GM12878 (cell line): ENCODE results near the gene ZC3H6. TPM values are rescaled to one million over a fixed set of nuclear protein-coding genes. Genes with fewer than 3 reads are reported as not detected.

Experiments used
- BHLHE40 ChIP-seq, 2 experiments: fragments of 450-650 bp in 1 of 2; IDR thresholded peaks; 2 replicates each; pipeline ENCODE4 v1.6.1; 2011 to 2017; ENCODE audit warnings: low read depth in 2 of 2, borderline replicate concordance in 1 of 2, improper control_type of control experiment in 1 of 2, low read length in 1 of 2, mild to moderate bottlenecking in 1 of 2
- CBX5 ChIP-seq: sonication (generic); IDR thresholded peaks from 2 replicates; pipeline ENCODE4 v1.6.1; 2016; ENCODE audit warnings: low read depth, moderate library complexity, mild to moderate bottlenecking, inconsistent platforms
- CREM ChIP-seq: IDR thresholded peaks from 2 replicates; pipeline ENCODE4 v1.6.1; 2014; ENCODE audit warnings: antibody characterized with exemption, low read depth
- FOXK2 ChIP-seq: fragments of 450-650 bp; IDR thresholded peaks from 2 replicates; pipeline ENCODE4 v1.6.1; 2017; ENCODE audit warnings: mild to moderate bottlenecking, moderate library complexity
- KAT2A ChIP-seq: conservative IDR thresholded peaks from 2 replicates; pipeline ENCODE4 v1.6.1; 2011; ENCODE audit warnings: low read depth, low read length; ENCODE audit not compliant: control insufficient read depth
- MEF2B ChIP-seq: fragments of 450-650 bp; IDR thresholded peaks from 2 replicates; pipeline ENCODE4 v1.6.1; 2018; ENCODE audit warnings: mild to moderate bottlenecking, moderate library complexity; ENCODE audit not compliant: partially characterized antibody, poor library complexity, severe bottlenecking
- MYC ChIP-seq: IDR thresholded peaks from 2 replicates; pipeline ENCODE4 v1.6.1; 2011; ENCODE audit warnings: mild to moderate bottlenecking, low read length, moderate library complexity, inconsistent platforms; ENCODE audit not compliant: insufficient read depth, insufficient replicate concordance, insufficient read length, severe bottlenecking
- NFYA ChIP-seq: IDR thresholded peaks from 2 replicates; pipeline ENCODE4 v1.6.1; 2011; ENCODE audit warnings: low read depth, mild to moderate bottlenecking, low read length, improper control_type of control experiment, borderline replicate concordance
- SIN3A ChIP-seq: IDR thresholded peaks from 2 replicates; pipeline ENCODE4 v1.6.1; 2012; ENCODE audit warnings: low read depth, low read length, improper control_type of control experiment
- SMAD1 ChIP-seq: fragments of 450-650 bp; IDR thresholded peaks from 2 replicates; pipeline ENCODE4 v1.6.1; 2018; ENCODE audit warnings: mild to moderate bottlenecking, low read depth; ENCODE audit not compliant: partially characterized antibody
- SUZ12 ChIP-seq: fragments of 200-600 bp; sonication (generic); IDR thresholded peaks from one replicate; pipeline ENCODE4 v1.6.1; 2018; ENCODE audit warnings: antibody characterized with exemption, mild to moderate bottlenecking; ENCODE audit not compliant: unreplicated experiment
- ZNF207 ChIP-seq: fragments of 450-650 bp; IDR thresholded peaks from 2 replicates; pipeline ENCODE4 v1.6.1; 2014; ENCODE audit warnings: antibody characterized with exemption, mild to moderate bottlenecking, borderline replicate concordance
- ZSCAN29 ChIP-seq: fragments of 450-650 bp; IDR thresholded peaks from 2 replicates; pipeline ENCODE4 v1.6.1; 2017; ENCODE audit warnings: mild to moderate bottlenecking, moderate library complexity
- polyA plus RNA-seq, 11 experiments: library from polyadenylated mRNA; depleted of rRNA in 4 of 11; unstranded in 6 of 11; stranded (reverse) in 5 of 11; fragments of >200 nt; fragmentation: Nextera tagmentation in 4 of 11; fragmentation: Illumina TruSeq in 1 of 11; extraction: Ambion mirVana in 4 of 11; extraction: Trizol in 1 of 11; gene quantifications; 1 replicate in 1 of 11; 2 replicates in 10 of 11; pipeline versions ENCODE4 v1.2.1 to v1.2.3, GENCODE V29; 2011 to 2016; ENCODE audit warnings: inconsistent platforms in 2 of 11, missing spikeins in 2 of 11, low read depth in 1 of 11
- total RNA-seq, 4 experiments: library from RNA; depleted of rRNA in 3 of 4; stranded (reverse); fragments of >200 nt in 3 of 4; fragmentation: Illumina TruSeq in 1 of 4; extraction: Trizol in 1 of 4; gene quantifications; 2 replicates each; pipeline versions ENCODE4 v1.2.1 to v1.2.3, GENCODE V29; 2013 to 2021
- TF ChIP-seq, protein P1 (sequence below): fragments of 450-650 bp; IDR thresholded peaks from 2 replicates; pipeline ENCODE4 v1.6.1; 2017; ENCODE audit warnings: antibody characterized with exemption, mild to moderate bottlenecking, moderate library complexity
- TF ChIP-seq, protein P2 (sequence below): fragments of 450-650 bp; IDR thresholded peaks from 2 replicates; pipeline ENCODE4 v1.6.1; 2017; ENCODE audit warnings: mild to moderate bottlenecking, moderate library complexity
- TF ChIP-seq, protein P3 (sequence below): fragments of 450-650 bp; IDR thresholded peaks from 2 replicates; pipeline ENCODE4 v1.6.1; 2018; ENCODE audit warnings: mild to moderate bottlenecking, low read depth, moderate library complexity; ENCODE audit not compliant: partially characterized antibody
- TF ChIP-seq, protein P4 (sequence below): IDR thresholded peaks from 2 replicates; pipeline ENCODE4 v1.6.1; 2011; ENCODE audit warnings: borderline replicate concordance, low read depth, mild to moderate bottlenecking, moderate library complexity, mixed read lengths, low read length; ENCODE audit not compliant: insufficient read depth; ENCODE audit errors: extremely low read length

ZC3H6 gene
- total and polyA plus RNA-seq, 10 of the 15 experiments (the other 5 are each of a cell fraction or from before 2014, with no cell fraction given), result 0.53 to 4.7 (median 1.9) TPM

DNA sequence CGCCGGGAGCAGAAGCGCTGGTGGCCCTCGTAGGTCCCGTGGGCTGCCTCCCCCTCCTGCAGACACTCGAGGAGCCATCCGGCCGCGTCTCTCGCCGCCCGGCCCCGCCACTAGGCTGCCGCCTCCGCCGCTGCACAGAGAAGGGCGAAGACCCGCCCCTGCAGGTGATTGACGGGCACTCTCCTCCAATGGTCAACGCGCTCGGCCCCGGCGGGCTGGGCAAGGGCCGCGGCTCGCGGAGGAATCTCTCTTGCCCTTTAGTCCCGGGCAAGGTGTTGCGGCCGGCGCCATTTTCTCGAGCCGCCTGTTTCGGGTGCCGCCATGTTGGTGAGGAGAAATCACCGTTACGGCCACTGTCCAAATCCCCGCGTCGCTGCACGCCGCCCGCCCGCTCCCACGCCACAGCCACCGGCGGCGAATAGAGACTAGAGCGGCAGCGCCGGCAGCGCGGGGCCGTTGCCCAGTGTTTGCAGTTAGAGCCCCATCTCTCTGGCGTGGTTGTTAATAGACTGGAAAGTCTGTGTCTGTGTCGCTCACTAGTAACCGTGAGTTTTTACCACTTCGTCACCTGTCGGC, at the start of gene ZC3H6 (continued):
- TF ChIP-seq, protein P1, sequence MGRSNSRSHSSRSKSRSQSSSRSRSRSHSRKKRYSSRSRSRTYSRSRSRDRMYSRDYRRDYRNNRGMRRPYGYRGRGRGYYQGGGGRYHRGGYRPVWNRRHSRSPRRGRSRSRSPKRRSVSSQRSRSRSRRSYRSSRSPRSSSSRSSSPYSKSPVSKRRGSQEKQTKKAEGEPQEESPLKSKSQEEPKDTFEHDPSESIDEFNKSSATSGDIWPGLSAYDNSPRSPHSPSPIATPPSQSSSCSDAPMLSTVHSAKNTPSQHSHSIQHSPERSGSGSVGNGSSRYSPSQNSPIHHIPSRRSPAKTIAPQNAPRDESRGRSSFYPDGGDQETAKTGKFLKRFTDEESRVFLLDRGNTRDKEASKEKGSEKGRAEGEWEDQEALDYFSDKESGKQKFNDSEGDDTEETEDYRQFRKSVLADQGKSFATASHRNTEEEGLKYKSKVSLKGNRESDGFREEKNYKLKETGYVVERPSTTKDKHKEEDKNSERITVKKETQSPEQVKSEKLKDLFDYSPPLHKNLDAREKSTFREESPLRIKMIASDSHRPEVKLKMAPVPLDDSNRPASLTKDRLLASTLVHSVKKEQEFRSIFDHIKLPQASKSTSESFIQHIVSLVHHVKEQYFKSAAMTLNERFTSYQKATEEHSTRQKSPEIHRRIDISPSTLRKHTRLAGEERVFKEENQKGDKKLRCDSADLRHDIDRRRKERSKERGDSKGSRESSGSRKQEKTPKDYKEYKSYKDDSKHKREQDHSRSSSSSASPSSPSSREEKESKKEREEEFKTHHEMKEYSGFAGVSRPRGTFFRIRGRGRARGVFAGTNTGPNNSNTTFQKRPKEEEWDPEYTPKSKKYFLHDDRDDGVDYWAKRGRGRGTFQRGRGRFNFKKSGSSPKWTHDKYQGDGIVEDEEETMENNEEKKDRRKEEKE, result no peak
- peak; percentile 81 for TF ChIP-seq CREM
- TF ChIP-seq KAT2A, result no peak
- TF ChIP-seq MEF2B, result peak; percentile 68
- TF ChIP-seq, protein P2, sequence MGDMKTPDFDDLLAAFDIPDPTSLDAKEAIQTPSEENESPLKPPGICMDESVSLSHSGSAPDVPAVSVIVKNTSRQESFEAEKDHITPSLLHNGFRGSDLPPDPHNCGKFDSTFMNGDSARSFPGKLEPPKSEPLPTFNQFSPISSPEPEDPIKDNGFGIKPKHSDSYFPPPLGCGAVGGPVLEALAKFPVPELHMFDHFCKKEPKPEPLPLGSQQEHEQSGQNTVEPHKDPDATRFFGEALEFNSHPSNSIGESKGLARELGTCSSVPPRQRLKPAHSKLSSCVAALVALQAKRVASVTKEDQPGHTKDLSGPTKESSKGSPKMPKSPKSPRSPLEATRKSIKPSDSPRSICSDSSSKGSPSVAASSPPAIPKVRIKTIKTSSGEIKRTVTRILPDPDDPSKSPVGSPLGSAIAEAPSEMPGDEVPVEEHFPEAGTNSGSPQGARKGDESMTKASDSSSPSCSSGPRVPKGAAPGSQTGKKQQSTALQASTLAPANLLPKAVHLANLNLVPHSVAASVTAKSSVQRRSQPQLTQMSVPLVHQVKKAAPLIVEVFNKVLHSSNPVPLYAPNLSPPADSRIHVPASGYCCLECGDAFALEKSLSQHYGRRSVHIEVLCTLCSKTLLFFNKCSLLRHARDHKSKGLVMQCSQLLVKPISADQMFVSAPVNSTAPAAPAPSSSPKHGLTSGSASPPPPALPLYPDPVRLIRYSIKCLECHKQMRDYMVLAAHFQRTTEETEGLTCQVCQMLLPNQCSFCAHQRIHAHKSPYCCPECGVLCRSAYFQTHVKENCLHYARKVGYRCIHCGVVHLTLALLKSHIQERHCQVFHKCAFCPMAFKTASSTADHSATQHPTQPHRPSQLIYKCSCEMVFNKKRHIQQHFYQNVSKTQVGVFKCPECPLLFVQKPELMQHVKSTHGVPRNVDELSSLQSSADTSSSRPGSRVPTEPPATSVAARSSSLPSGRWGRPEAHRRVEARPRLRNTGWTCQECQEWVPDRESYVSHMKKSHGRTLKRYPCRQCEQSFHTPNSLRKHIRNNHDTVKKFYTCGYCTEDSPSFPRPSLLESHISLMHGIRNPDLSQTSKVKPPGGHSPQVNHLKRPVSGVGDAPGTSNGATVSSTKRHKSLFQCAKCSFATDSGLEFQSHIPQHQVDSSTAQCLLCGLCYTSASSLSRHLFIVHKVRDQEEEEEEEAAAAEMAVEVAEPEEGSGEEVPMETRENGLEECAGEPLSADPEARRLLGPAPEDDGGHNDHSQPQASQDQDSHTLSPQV, result 0 out of 2 replicates have a peak, but pooled peaks have one; percentile 56
- peak; percentile 64; the same call in 1 of the 2 replicates for TF ChIP-seq SIN3A
- peak; percentile 71 for TF ChIP-seq FOXK2
- no peak for TF ChIP-seq SMAD1
- peak; percentile 88; the same call in 1 of the 2 replicates for TF ChIP-seq CBX5
- TF ChIP-seq, protein P3, sequence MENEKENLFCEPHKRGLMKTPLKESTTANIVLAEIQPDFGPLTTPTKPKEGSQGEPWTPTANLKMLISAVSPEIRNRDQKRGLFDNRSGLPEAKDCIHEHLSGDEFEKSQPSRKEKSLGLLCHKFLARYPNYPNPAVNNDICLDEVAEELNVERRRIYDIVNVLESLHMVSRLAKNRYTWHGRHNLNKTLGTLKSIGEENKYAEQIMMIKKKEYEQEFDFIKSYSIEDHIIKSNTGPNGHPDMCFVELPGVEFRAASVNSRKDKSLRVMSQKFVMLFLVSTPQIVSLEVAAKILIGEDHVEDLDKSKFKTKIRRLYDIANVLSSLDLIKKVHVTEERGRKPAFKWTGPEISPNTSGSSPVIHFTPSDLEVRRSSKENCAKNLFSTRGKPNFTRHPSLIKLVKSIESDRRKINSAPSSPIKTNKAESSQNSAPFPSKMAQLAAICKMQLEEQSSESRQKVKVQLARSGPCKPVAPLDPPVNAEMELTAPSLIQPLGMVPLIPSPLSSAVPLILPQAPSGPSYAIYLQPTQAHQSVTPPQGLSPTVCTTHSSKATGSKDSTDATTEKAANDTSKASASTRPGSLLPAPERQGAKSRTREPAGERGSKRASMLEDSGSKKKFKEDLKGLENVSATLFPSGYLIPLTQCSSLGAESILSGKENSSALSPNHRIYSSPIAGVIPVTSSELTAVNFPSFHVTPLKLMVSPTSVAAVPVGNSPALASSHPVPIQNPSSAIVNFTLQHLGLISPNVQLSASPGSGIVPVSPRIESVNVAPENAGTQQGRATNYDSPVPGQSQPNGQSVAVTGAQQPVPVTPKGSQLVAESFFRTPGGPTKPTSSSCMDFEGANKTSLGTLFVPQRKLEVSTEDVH, result no peak
- no peak for TF ChIP-seq MYC
- TF ChIP-seq ZSCAN29, result no peak
- TF ChIP-seq BHLHE40 (IDR thresholded peaks at IDR 0.05; ENCODE audit: borderline replicate concordance in 1 of 2, low read depth in 2 of 2, low read length in 1 of 2), result peak; percentile 56 to 87; a peak in 3 of 4 replicates
- peak; percentile 73 for TF ChIP-seq ZNF207
- TF ChIP-seq, protein P4, sequence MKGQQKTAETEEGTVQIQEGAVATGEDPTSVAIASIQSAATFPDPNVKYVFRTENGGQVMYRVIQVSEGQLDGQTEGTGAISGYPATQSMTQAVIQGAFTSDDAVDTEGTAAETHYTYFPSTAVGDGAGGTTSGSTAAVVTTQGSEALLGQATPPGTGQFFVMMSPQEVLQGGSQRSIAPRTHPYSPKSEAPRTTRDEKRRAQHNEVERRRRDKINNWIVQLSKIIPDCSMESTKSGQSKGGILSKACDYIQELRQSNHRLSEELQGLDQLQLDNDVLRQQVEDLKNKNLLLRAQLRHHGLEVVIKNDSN, result no peak
- no peak for TF ChIP-seq SUZ12
- TF ChIP-seq NFYA, result peak; percentile 41; the same call in 1 of the 2 replicates
